Daoy (cell line): ENCODE measurements around the gene REM2. TPM values are rescaled to one million over a fixed set of nuclear protein-coding genes. Genes with fewer than 3 reads are reported as not detected.

ENCODE experiments used
- DNase-seq: peaks from one replicate; pipeline ENCODE4 v3.0.0-alpha.2; 2015; ENCODE audit warnings: low read depth
- total RNA-seq: library from RNA; depleted of rRNA; stranded (reverse); fragments of >200 nt; shearing (Covaris generic); gene quantifications from 2 replicates; pipeline ENCODE4 v1.2.3, GENCODE V29; 2014; rRNA removed

REM2 gene
- 0.74 TPM in 1 of 2 replicates, not detected in the other for total RNA-seq

GRCh38 chr14:22883173-22883976, at the start of gene REM2:
Gene REM2, plus strand, starts transcription at chr14:22883222. Its CDS starts 66 bp downstream, at chr14:22883288.
- no peak for DNase-seq

- no peak for DNase-seq
These were observed 47.5 kb upstream of the REM2 start for GRCh38 chr14:22835505-22835904.

GRCh38 chr14:22836301-22837113, 46.5 kb upstream of the REM2 start, which contains the start of gene MMP14:
Gene MMP14, plus strand, starts transcription at chr14:22836585. Its CDS starts 233 bp downstream, at chr14:22836818.
- DNase-seq = peak; percentile 89

GRCh38 chr14:22837114-22837749, 45.8 kb upstream of the REM2 start:
- DNase-seq = peak; percentile 72

GRCh38 chr14:22837750-22838538, 45.1 kb upstream of the REM2 start:
- peak; percentile 68 for DNase-seq

GRCh38 chr14:22838631-22839041, 44.4 kb upstream of the REM2 start:
- DNase-seq = peak; percentile 79

- no peak for DNase-seq
These were observed 43.8 kb upstream of the REM2 start for GRCh38 chr14:22839159-22839779.

GRCh38 chr14:22841311-22841710, 41.7 kb upstream of the REM2 start:
- DNase-seq = no peak

- no peak for DNase-seq
These were observed 41.3 kb upstream of the REM2 start for GRCh38 chr14:22841769-22842168.

- no peak for DNase-seq
These were observed 40.6 kb upstream of the REM2 start for GRCh38 chr14:22842211-22843122.

GRCh38 chr14:22843123-22843925, 39.7 kb upstream of the REM2 start:
- DNase-seq = no peak

- DNase-seq = no peak
These were observed 38.6 kb upstream of the REM2 start for GRCh38 chr14:22844221-22845102.

- DNase-seq = no peak
These were observed 38.0 kb upstream of the REM2 start for GRCh38 chr14:22845103-22845394.

GRCh38 chr14:22845821-22846625, 37.0 kb upstream of the REM2 start:
- no peak for DNase-seq

GRCh38 chr14:22846811-22847307, 36.2 kb upstream of the REM2 start:
- DNase-seq = no peak

- peak; percentile 61 for DNase-seq
These were observed 35.2 kb upstream of the REM2 start for GRCh38 chr14:22847661-22848341.
